ENCODE data around the gene RBBP7.

RBBP7 gene

GRCh38 chrX:16828124-16828908 is 41.8 kb downstream of the RBBP7 start:
- intact Hi-C loops (cut with DNase I): loop anchor here (5.0 to 10.0 kb wide), 2 partner anchors 216 to 864 kb away; no protein-coding TSS in a partner anchor

GRCh38 chrX:16827225-16827624 is 42.9 kb downstream of the RBBP7 start:
- DNase-seq: no peak
- intact Hi-C loops (cut with DNase I): loop anchor here (2.0 to 10.0 kb wide), 3 partner anchors 66 to 865 kb away; no protein-coding TSS in a partner anchor

More at GRCh38 chrX:16828124-16828908, 41.8 kb downstream of the RBBP7 start:
- no peak for DNase-seq

GRCh38 chrX:16826207-16826606 is 44.0 kb downstream of the RBBP7 start:
- intact Hi-C loops (cut with DNase I): loop anchor here (2.0 to 10.0 kb wide), 3 partner anchors 67 to 866 kb away; no protein-coding TSS in a partner anchor
- DNase-seq: no peak

- DNase-seq: no peak
- intact Hi-C loops (cut with DNase I): loop anchor here (2.0 to 10.0 kb wide), 3 partner anchors 67 to 867 kb away; no protein-coding TSS in a partner anchor
These were observed 44.7 kb downstream of the RBBP7 start for GRCh38 chrX:16825264-16826035.

- intact Hi-C loops (cut with DNase I): loop anchor here (10.0 kb wide), 1 partner anchor 222 kb away; no protein-coding TSS in a partner anchor
These were observed 47.4 kb downstream of the RBBP7 start for GRCh38 chrX:16822723-16823122.

GRCh38 chrX:16819634-16820033 is 50.5 kb downstream of the RBBP7 start:
- intact Hi-C loops (cut with DNase I): loop anchor here (10.0 kb wide), 1 partner anchor 225 kb away; no protein-coding TSS in a partner anchor
- no peak for DNase-seq

More at GRCh38 chrX:16822723-16823122, 47.4 kb downstream of the RBBP7 start:
- no peak for DNase-seq

- DNase-seq: no peak
- intact Hi-C loops (cut with DNase I): no loop called here
These were observed 55.6 kb downstream of the RBBP7 start for GRCh38 chrX:16814597-16814996.

- intact Hi-C loops (cut with DNase I): no loop called here
- no peak for DNase-seq
These were observed 62.1 kb downstream of the RBBP7 start for GRCh38 chrX:16807976-16808542.

GRCh38 chrX:16807548-16807947 is 62.6 kb downstream of the RBBP7 start:
- intact Hi-C loops (cut with DNase I): no loop called here
- no peak for DNase-seq

- no peak for DNase-seq
- intact Hi-C loops (cut with DNase I): no loop called here
These were observed 65.2 kb downstream of the RBBP7 start for GRCh38 chrX:16804923-16805464.

- no peak for DNase-seq
- intact Hi-C loops (cut with DNase I): no loop called here
These were observed 72.3 kb downstream of the RBBP7 start for GRCh38 chrX:16797841-16798240.

GRCh38 chrX:16797358-16797757 is 72.8 kb downstream of the RBBP7 start:
- intact Hi-C loops (cut with DNase I): no loop called here
- DNase-seq: peak in 3 of 10 donors; percentile 3 to 19 (median 9)

- no peak for DNase-seq
- intact Hi-C loops (cut with DNase I): no loop called here
These were observed 73.9 kb downstream of the RBBP7 start for GRCh38 chrX:16796298-16796697.

Data from posterior cingulate gyrus (tissue), 11 donors.